GM19397 (cell line): ENCODE data around the gene GLIPR1.
"Not testable (repeated sequence)": the region's sequence is repeated elsewhere in the genome, so short reads cannot be mapped to it uniquely, and the experiment has no call there.

ENCODE experiments used
- ATAC-seq: cut with Tn5 transposase; IDR thresholded peaks from one replicate; pipeline ENCODE4 v1.9.1; 2021; ENCODE audit warnings: mild to moderate bottlenecking, moderate library complexity; ENCODE audit not compliant: unreplicated experiment

GLIPR1 gene

DNA sequence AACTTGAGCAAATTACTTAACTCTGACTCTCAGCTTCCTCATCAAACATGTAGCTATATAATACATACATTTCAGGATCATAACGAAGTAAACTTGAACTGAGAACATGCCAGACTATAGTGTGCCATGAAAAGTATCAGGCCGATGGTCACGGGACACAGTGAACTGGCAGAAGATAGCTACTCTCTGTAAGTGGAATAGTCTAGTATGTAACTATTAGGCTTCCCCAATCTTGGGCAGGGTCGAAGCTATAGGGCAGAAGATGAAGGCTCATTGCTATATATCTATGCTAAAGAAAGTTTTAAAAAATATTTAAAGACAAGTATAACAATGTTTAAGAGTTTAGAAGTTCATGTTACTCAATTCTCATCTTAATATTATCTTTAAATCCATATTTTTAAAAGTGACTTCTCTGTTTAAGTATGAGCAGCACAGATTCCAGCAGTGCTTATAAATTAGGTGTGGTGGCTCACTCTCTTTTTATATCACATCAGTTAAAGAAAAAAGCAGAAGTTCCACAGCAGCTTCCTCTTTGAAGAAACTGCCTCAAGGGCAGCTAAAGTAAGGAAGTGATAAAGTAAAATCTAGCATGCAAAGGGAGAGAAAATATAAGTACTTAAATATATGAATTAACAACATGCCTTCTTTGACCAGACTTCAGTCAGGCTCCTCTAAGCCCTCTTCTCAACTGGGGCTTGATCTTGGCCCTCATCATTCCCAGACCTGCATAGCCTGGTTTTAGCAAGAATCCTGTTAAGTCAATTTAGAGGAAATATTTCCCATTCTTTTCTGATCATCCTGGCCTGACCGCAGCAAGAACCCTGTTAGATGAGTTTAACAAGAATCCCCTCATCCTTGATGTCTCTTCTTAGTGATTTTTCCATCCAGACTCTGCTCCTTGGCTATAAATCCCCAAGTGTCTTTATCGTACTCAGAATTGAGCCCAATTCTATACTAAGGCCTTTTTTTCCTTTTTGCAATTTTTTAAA is 8.4 kb upstream of the GLIPR1 start:
- no peak for ATAC-seq

DNA sequence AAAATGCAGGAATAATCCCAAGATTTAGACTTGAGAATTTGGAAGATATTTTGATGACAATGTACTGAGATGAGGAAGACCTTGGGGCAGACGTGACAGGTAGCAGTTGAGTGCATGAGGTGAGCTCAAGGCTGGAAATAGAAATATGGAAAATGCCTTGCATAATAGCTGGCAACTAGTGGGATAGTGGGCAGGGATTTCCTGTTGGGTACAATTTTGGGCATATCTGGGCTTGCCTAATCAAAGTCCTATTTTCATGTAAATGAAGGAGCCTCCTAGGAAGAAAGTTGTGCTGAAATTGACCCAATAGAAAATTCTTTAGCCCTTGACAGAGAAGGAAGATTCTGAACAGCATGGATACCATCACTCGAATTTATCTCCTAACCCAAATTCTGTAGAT is 6.4 kb upstream of the GLIPR1 start:
- no peak for ATAC-seq

DNA sequence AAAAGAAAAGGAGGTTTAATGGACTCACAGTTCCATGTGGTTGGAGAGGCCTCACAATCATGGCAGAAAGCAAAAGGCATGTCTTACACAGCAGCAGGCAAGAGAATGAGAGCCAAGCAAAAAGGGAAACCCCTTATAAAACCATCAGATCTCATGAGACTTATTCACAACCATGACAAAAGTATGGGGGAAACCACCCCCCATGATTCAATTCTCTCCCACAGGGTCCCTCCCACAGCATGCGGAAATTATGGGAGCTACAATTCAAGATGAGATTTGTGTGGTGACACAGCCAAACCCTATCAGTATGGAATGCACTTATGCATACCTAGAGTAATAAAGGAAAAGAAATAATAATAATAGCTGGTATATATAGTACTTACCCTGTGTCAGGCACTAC is 4.5 kb upstream of the GLIPR1 start:
- ATAC-seq, result no peak

DNA sequence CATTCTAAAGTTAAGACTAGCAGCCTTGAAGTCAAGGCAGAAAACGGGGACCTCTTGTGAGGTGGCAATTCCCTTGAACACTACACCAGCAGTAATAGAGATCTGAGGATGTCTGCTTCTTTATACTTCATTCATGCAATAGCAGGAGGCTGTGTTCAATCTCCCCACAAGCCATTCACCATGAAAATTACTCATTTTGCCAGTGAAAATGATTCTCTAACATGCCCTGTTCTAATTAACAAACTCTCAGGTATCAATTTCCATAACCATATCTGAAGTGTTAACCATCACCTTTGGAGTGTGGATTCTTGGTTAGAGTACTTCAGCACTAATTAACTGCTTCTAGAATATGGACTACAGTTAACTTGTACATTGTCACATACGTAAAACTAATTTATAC is 3.4 kb upstream of the GLIPR1 start:
- ATAC-seq, result no peak

DNA sequence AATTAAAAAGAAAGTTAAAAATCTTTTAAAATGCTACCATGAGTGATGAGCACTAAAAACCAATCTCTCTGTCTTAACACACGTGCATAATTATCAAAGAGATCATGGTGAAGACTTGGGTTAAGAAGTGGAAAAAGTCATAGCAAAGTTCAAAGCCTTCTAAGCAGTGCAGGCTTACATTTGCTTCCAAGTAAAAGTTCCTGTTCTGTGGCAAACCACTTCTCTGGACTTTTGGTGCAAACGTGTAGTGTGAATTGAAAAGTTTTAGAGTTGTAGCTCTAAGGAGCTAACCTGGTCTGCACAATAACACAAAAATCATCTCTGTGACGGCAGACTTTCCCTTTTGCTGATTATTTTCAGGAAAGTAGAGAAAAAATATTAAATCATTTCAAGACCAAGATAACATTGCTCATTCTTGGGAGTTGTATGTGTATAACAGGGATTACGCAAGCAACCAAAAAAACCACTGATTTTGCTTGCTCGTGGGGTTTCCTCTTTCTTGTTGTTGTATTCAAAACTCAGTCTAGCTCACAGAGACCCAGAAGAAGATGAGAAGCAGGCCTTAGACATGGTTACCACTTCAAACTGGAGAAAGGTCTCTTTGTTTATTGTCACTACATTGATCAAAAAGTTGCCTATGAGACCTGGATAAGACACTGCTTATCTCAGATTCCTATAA is 2.3 kb upstream of the GLIPR1 start:
- peak; percentile 26 for ATAC-seq

DNA sequence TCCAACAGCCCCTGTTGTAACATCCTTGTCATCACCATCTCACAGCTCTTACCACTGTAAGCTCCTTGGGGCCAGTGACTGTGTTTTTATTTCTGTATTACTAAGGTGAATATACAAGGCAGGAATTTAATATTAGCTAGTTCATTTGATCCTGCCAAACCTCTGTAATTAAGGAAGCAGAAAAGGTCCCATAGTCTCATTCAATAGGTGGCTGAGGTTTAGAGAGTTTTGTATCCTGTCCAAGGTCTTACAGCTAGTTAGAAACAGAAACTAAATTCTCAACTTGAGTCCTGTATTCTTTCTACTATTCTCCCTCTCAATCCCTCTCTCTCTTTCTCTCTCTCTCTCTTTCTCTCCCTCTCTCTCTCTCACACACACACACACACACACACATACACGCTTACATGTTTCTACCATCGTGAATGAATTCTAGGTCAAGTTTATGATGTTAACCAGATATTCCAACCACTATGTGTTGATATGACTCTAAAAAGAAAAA is 543 bp upstream of the GLIPR1 start:
- ATAC-seq, result no peak

DNA sequence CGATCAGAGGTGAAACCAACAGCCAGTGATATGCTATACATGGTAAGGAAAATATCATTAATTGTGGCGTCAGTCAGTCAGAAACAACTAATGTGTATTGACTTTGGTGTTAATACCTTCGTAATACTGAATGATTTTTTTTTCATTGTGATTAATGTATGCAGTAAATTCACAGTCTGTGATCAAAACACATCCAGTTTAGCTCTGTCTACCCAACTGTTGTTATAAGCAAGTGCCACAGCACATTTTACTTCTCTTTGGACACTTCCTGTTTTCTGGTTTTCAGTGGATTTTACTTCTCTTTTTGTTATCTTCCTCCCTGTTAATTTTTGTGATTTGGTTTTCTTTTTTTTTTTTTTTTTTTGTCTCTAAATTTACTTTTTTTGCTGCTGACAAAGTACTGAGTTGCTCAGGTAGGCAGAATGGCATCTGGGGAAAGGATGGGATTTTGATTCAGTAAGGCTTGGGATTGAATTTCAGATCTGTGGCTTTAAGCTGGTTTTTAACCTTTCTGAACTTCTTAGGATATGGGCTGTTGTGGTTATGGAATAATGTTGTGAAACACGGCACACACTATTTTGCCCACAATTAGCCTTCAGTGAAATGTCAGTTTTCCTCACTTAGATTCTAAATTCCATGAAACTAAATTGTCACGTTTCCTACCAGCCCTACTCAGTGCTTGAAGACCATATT is 604 bp downstream of the GLIPR1 start:
- peak; percentile 19 for ATAC-seq

DNA sequence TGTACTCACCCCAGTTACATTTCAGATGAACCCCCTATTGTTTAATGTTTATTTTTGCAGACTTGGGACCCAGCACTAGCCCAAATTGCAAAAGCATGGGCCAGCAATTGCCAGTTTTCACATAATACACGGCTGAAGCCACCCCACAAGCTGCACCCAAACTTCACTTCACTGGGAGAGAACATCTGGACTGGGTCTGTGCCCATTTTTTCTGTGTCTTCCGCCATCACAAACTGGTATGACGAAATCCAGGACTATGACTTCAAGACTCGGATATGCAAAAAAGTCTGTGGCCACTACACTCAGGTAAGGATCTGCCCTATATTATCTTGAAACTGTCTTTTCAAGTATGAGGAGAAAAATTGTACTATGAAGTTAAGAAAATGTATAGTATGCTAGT is 1.2 kb downstream of the GLIPR1 start:
- no peak for ATAC-seq

DNA sequence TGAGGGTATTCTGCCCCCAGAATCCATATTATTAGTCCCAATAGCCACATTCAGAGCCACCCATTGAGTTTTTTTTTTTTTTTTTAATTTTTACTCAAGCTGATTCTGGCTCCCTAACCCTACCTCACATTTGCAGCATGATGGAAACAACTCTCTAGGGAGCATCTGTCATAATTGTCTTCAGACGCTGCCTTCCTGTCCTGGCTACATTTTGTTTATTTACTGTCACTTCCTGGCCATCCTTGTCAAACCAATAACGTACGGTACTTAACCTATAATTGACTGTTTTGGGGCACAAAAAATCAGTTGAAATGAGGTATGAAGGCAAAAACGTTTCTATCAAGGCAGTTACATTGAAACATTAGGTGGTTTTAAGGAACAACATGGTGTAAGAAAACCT is 2.1 kb downstream of the GLIPR1 start:
- no peak for ATAC-seq

DNA sequence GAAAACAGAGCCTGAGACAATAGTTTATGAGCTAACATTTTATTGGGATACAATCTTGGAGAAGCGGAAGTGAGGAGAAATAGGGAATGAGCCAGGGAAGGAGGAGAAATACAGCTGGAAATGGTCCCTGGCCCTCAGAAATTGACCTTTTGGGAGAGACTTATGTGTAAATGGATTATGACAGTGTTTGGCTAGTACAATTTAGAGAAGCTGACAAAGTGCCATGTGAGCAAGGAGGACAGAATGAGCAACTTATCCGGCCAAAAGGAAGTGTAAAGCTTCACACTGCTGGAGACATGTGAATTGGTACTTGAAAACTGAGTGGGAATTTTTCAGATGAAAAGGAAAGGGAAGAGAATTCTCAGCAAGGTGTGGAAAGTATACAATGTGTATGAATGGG is 2.9 kb downstream of the GLIPR1 start:
- ATAC-seq, result no peak

DNA sequence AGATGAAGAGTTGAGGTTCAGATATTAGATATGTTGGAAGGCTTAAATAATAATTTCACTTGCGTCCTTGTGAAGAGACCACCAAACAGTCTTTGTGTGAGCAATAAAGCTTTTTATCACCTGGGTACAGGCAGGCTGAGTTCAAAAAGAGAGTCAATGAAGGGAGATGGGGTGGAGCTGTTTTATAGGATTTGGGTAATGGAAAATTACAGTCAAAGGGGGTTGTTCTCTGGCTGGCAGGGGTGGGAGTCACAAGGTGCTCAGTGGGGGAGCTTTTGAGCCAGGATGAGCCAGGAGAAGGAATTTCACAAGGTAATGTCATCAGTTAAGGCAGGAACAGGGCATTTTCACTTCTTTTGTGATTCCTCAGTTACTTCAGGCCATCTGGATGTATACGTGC is 3.9 kb downstream of the GLIPR1 start:
- ATAC-seq, result not testable (repeated sequence)

DNA sequence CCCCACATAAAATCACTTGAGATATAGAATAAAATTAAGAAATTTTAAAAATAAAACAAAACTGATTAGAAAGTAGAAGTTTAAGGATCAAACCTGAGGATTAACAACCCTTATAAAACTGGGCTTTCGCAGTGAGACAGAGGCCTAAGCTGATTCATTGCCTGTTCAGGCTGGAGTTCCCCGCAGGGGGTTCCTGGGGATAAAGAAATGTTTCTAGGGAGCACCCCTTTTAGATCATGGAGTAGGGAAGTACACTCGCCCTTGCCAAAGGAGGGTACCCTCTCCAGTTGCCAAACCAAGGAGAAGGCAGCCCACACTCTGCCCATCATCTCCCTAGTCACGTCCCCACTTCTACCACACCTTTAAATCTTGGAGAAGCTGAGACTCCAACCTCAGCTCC is 6.8 kb downstream of the GLIPR1 start:
- ATAC-seq, result no peak

DNA sequence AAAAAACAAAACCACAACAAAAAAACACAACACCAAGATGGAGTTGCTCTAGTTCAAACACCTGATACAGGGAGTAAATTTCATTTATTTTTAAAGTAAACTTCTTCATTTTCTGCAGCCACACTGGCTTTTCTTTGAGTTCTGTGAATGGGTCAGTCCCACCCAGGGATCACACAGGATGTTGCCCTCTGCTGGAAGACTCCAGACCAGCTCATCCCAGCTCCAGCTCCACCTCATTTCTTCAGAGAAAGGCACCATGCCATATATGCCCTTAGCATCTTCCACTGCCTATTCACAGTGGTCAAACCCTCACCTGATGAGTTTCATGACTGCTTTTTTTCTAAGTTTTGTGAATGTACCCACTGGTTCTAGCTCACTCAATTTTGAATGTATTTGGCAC is 8.0 kb downstream of the GLIPR1 start:
- ATAC-seq, result peak; percentile 46

DNA sequence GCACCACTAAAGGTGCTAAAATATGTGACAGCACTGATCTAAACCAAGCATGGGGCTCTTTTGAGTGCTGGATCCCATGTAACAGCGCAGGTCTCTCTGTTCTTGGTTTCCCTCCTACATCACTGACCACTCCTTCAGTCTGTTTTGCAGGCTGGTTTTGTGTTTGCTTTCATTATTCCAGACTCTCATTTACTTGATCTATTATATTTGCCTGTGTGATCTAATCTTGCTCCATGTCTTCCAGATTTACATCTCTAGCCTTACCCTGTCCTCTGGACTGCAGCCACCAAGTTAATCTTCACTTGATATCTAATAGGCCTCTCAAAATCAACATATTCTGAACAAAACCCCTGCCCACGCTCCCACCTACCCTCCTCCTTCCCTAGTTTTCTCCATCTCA is 8.6 kb downstream of the GLIPR1 start:
- no peak for ATAC-seq

DNA sequence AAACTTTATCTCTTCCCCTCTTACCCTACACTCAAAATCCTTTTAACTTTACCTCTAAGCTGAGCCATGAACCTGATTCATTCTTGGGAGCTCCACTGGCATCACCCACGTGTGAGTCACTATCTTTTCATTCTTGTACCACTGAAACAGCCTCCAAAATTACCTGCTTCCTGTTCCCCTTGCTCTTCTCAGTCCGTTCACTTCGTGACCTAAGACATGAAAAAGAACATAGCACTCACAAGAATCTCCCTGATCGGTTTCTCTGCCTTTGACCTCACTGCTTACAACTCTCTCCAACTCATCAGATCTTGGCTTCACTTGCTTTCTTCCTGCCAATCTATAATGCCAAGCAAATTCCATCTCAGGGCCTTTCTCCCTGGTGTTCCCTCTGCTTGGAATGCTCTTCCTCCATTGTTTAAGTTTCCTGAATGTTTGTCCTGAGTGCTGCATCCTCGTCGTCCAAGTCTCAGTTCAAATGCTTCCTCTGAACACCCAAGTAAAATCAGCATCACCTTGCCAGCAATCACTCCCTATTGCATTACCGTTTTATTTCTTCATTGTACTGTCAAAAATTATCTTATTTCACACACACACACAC is 9.2 kb downstream of the GLIPR1 start:
- ATAC-seq, result peak; percentile 56

DNA sequence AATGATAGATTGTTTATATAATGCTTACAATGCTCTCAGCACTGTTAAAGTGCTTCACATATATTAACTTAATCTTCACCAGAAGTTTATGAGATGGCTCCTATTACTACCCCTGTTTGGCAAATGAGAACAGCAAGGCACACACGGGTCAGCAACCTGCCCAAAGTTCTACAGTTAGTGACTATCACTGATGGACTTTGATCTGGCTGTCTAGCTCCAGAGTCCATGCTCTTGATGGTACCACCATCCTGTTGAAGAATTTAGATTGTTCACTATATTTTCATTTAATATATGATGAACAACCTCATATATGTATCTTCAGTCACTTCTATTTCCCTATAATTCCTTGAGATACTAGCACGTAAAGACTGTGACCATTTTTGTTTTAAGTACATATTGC is 10.6 kb downstream of the GLIPR1 start:
- ATAC-seq, result no peak

DNA sequence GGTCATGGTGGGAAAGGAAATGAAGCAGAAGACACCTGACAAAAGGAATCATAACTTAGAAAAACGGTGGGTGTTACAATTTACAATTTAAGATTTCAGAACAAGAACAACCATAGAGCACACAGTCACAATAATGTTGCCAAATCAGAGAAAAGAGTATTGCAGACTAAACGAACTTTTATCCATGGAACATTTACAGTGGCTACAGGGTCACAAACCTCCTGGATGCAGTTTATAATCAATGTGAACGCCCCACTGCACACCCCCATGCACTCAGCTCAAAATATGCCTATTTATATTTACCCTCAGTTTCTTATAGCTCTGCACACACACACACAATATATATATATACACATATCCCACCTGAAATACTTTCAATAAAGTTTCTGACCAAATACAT is 22.9 kb downstream of the GLIPR1 start:
- no peak for ATAC-seq

DNA sequence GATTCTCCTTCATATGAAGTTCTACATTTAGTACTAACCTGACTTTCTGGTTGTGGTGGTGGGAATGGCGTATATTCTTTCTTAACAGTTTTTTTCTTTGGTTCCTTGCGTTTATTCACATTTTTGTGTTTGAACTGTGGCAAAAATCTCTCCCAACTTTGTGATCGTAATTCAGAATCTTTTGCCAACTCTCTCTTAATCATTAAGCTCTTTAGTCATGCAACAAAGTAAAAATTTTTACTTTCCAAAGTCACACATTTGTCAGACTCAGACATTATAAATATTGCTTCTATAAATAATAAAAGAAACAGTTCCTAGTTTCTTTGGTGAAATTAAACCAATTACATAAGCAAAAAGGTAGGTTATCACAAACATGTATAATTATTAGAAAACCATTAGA is 23.3 kb downstream of the GLIPR1 start:
- ATAC-seq, result no peak

DNA sequence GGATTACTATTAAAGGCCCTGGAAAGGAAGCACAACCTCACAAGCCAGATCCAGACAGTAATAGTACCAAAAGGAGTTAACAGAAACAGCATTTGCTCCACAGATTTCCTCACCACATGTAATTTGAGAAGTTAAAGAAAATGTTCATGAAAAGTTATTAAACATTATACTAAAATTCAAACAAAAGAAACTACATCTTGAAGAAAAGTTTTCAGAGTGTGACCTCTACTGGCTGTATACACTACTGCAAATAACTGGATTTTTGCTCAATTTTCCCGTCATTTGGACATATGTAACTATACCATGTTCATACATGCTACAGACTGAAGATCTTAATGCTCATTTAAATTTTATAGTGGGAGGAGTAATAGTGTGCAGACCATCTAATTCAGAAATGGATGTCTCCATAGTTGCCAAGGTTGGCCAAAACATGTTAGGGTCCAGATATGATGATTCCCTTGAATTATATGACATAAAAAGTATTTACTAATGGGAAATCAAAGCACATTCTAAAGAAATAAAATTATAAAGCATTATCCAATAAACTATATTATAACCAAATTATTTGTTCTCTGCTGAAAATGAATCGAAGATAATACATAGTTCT is 25.3 kb downstream of the GLIPR1 start:
- ATAC-seq, result no peak

DNA sequence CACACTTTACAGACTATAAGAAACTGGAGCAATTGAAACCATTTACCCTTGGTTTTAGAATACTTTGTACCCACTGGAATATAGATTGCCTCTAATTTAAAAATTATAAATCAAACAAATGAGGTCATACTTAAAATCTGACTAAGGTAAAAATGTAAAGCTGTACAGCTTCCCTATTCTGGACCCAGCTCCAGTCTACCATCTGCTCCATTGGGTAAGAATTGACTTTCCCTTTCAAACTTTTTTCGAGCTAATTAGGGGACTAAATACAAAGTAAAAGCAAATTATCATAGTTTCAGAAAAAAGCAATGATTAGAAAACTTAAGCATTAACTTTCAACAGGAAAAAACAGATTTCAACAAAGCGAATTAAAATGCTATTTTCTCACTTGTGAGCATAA is 26.5 kb downstream of the GLIPR1 start:
- no peak for ATAC-seq

DNA sequence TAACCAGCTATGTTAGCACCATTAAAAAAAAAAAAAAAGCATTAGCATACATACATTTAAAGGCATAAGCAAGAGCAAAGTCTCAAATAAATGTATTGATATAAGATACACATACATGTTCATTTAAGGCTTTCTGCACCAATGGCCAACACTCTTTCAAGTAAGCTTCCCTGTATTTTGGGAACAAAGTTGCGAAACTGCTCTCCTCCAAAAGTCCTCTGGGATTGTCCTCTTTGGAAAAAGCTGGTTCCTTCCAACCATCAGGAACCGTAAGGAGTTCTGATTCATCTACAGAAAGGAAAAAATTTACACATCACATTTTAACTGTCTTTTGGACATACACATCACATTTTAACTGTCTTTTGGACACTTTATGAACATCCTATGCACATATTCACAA is 27.6 kb downstream of the GLIPR1 start:
- no peak for ATAC-seq
